Fibroblast of skin of right biceps (primary cell): ENCODE data around the gene HNRNPUL1.

Experiments
- DNase-seq: peaks from one replicate; pipeline ENCODE4 v3.0.0-alpha.2; 2013

The HNRNPUL1 gene

DNA sequence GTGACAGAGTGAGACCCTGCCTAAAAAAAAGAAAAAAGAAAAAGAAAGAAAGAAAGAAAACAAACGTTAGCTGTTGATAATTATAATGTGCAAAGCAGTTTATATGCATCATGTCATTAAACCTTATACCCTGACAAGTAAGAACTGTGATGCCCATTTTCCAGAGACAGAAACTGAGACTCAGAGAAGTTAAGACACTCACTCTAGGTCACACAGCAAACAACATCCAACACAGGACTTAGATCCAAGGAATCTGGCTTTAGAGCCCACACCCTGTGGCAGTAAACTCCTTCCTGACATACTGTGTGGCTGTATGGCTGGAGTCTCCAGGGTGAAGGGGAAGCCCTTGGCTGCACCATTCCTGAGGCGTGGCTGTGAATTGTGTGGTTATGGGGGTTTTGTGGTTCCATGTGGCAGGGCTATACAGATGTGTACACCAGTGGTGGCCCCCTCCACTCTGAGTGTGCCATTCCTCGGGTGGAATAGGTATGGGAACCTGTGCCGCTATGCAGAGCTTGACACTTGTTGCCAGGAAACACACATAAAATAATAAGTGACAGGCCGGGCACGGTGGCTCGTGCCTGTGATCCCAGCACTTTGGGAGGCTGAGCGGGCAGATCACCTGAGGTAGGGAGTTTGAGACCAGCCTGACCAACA, 29.5 kb upstream of the HNRNPUL1 start:
- DNase-seq = no peak

DNA sequence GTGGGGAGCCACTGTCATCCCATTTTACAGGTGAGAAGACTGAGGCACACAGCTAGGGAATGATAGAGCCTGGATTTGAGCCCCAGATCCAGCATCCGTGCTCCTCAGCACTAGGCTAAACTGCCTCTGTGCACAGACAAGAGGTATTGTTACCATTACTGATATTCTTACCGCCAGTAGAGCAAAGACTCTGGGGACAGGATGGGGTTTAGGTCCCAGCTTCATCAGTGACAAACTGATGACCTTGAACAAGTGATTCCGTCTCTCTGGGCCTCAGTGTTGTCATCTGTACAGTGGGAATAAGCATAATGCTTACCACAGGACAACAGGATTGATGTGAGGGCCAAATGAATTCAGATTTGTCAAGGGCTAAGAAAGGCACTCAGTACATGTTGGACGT, 28.7 kb upstream of the HNRNPUL1 start:
- DNase-seq = no peak

DNA sequence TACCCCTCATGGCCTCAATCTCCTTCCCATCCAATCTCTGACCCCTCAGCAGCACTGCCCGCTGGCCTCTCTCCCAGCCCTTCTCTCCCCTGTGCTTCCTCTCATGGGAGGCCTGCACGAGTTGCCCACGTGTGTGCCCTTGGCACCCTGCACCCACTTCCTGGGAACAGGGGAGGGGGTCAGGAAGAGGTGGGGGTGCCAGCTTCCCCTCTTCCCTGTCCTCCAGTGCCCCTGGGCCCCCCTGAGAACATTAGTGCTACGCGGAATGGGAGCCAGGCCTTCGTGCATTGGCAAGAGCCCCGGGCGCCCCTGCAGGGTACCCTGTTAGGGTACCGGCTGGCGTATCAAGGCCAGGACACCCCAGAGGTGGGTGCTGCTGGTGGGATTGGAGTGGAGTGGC, 25.9 kb upstream of the HNRNPUL1 start:
- DNase-seq = no peak

DNA sequence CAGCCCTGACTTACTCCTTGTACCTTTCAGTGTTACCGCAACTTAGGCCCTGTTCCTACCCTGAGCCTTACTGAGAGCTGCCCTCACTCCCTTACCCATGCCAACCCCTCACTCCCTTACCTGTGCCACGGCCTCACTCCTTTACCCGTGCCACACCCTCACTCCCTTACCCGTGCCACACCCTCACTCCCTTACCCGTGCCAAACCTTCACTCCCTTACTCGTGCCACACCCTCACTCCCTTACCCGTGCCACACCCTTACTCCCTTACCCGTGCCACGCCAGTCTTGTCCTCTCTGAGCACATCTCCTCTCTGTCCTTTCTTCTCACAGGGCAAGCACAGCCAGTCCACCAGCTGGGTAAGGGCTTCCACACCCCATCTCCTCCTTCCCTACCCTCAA, 24.8 kb upstream of the HNRNPUL1 start:
- no peak for DNase-seq

DNA sequence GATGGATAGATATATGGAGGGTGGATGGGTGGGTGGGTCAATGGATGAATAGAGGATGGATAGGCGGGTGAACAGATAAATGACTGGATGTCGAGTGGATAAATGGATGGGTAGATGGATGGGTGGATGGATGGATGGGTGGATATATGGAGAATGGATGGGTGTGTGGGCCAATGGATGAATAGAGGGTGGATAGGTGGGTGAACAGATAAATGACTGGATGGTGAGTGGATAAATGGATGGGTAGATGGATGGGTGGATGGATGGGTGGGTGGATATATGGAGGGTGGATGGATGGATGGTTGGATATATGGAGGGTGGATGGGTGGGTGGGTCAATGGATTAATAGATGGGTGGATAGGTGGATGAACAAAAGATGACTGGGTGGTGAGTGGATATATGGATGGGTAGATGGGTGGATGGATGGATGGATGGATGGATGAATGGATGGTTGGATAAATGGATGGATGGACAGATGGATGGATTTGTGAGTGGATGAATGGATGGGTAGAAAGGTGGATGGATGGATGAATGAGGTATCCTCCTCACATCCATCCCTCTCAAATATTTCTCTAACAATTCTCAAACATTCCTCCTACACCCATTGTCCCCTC, 24.1 kb upstream of the HNRNPUL1 start:
- DNase-seq = no peak

DNA sequence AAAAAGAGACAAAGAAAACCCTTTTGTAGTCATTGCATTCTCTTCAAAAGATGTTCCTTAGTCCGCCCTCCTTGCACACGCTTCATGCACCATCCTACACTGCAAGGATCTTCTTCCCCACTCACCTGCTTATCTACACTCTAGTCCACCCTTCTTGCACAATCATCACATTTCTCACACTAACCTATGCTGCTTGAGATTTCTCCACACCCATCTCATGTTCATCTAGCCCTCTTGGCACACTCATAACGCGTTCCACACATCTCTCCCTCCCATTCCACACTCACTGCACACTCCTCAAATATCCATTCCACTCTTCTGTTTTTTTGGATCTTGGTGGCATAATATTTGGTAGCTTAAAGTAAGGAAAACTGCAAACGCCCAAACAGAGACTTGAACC, 22.3 kb upstream of the HNRNPUL1 start:
- no peak for DNase-seq

DNA sequence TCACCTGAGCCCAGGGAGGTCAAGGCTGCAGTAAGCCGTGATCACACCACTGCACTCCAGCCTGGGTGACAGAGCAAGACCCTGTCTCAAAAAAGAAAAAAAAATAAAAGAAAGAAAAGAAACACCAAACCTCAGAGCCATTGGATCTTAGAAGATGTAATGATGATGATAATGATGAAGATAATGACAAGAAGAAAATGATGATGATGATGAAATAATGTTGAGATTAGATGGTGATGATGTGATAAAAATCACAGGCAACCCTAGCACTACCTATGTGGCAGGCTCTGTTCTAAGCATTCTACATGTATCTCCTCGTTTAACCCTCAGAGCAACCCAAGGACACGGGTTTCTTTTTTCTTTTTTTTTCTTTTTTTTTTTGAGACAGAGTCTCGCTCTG, 20.1 kb upstream of the HNRNPUL1 start:
- no peak for DNase-seq

DNA sequence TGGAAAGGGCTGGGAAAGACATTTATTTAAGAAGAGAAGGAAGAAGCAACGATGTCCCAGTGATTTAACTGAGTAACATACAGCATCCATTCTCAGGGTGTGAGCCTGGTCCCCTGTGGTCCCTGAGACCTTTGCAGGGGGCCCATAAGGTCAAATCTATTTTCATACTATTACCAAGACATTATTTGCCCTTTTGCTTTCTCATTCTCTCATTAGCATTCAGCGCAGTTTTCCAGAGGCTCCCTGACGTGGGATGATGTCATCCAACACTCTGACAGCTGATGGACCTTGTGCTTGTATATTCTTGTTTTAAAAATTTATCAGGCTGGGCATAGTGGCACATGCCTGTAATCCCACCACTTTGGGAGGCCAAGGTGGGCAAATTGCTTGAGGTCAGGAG, 18.3 kb upstream of the HNRNPUL1 start:
- no peak for DNase-seq

DNA sequence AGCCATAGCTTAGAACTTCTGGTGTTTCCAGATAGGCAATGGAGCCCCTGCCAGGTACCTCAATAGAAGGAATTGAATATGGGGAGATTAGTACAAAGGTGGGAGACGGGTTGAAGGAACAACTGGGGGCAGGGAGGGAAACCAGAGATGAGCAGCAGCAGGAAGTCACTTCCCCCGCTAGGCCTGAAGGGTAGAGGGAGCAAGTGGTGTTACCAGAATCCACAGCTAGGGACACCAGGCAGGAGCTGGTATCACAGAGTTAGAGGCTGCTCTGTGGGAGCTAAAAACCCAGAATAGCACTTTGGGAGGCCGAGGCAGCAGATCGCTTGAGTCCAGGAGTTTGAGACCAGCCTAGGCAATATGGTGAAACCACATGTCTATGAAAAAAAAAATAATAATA, 15.3 kb upstream of the HNRNPUL1 start:
- no peak for DNase-seq

DNA sequence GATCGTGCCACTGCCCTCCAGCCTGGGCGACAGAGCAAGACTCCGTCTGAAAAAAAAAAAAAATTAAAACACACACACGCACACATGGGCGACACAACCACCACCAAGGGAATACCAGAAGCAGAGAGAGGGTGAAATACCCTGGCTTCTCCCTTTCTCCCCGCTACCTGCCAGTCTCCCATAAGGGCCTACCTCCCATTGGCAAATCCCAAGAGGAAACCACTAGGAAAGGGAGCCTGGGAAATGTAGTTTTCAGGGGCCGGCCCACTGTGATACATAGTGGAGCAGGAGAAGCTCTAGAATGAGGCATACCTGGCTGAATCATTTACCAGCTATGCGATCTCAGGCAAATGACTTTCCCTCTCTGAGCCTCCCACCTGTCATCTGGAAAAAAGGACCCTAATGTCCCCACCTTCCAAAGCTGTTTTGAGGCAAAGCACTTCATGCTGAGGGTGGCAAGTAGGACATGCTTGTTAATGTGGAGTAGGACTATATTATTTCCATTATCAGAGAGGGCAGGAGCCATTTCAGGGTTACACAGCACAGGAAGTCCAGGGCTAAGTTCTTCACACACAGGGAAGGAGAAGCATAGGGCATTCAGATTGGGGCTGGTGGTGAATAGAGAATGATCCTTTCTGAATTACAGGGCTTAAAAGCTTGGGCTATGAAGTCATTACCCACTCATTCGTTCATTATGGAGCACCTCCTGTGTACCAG, 14.3 kb upstream of the HNRNPUL1 start:
- DNase-seq = no peak

DNA sequence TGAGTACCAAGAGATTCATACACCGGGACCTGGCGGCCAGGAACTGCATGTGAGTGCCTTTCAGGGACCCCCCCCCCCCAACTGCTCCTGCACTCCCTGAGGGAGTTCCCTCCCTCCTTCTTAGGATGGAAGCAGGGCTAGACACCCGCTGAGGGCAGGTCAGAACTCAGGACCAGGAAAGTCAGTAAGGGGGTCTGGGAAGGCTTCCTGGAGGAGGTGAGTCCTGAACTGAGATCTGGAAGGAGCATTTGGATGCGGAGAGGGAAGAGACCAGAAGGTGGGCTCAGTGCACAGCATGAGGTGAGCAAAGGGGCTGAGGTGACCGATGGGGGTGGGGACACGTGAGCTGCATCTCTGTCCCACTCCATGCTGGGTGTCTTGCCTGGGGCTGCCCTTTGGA, 10.5 kb upstream of the HNRNPUL1 start:
- no peak for DNase-seq

DNA sequence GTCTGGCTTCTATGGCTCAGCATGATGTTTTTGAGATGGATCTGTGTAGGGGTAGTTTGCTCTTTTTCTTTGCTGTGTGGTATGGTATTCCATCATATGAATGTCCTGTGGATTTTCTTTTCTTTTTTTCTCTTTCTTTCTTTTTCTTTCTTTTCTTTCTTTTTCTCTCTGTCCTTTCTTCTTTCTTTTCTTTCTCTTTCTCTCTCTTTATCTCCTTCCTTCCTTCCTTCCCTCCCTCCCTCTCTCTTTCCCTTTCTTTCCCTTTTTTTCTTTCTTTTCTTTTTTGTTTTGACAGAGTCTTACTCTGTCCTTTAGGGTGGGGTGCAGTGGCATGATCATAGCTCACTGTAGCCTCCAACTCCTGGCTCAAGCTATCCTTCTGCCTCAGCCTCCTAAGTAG, 9.0 kb upstream of the HNRNPUL1 start:
- DNase-seq = no peak

DNA sequence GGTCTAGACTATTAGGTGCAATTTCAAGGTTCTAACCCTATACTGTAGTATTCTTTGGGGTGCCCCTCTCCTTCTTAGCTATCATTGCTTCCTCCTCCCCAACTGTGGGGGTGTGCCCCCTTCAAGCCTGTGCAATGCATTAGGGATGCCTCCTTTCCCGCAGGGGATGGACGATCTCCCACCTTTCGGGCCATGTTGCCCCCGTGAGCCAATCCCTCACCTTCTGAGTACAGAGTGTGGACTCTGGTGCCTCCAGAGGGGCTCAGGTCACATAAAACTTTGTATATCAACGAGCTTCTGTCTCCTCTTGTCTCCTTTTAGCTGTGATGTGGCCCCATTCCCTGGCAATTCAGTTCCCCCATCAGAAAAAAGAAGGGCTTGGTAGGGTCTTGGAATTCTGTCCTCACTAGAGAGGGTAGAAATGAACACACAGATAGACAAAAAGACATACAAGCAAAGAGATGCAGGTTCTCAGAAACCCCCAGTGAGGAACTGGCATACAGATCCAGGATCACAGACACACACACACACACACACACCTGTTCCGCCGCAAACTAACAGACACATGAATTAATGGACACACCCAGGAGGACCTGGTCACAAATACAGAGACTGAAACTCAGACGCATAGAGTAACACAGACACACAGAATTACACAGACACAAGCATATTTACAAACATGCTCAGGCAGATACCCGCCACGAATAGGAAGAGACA, 2.5 kb upstream of the HNRNPUL1 start:
- DNase-seq = peak; percentile 7

DNA sequence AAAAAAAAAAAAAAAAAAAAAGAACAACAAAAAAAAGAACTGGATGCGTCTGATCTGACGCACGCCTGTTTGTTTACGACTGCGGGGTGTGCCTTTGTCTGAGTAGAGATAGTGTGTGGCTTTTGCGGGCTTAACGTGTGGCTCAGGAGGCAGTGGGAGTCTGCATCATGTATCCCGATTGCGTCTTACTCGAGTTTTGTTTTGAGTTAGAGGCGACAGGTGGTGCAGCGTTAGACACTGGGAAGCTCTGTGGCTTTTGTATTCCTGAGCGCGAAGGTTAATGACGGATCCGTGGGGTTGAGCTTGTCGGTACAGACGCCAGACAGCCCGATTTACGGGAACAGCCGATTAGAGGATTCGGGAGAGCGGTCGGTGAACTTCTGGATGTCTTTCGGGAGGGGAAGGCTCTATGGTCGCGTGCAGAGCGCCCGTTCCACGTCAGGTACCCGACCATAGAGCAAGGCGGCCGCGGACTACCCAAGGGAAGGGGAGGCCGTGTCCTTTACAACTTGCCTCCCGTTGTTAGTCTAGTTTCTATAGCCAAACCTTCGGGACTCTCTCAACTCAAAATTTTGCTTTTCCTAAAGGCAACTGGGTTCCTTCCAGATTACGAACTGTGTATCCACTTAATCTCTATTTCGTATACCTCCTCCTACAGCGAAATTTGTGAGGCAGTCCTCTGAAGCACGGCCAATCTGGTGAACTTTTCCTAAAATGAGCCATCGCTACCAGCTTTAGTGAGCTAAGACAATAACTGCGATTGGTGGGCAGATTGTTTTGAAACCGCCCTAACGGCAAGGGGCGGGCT, 926 bp upstream of the HNRNPUL1 start:
- DNase-seq = peak; percentile 52

DNA sequence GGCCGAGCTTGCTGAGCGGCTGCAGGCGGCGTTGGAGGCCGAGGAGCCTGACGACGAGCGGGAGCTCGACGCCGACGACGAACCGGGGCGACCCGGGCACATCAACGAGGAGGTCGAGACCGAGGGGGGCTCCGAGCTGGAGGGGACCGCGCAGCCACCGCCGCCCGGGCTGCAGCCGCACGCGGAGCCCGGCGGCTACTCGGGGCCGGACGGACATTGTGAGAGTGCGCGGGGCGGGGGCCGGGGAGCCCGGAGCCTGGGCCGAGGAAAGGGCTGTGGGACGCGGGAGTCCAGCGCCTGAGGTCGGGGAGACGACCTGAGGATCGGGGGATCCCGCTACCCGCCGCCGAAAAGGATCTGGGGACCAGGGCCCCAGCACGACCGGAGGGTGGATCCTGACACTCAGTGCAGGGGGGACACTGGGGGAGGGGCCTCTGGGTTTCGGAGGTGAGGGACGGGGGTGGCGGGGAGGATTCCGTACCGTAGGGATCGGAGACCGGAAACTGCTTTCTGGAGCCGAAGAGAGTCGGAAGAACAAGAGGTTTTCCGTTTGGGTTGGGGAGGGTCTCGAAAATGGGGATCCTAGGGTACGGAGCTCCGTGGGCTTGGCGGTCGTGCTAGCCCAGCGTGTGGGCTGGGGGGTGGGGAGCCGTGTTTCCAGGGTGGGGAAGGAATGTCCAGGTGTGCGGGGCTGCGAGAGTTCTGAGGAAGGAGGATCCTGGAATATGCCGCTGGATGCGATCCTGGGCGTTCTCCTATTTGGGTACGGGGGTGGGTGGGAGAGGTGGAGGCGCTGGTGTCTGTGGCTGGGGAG, 616 bp downstream of the HNRNPUL1 start:
- peak; percentile 57 for DNase-seq

DNA sequence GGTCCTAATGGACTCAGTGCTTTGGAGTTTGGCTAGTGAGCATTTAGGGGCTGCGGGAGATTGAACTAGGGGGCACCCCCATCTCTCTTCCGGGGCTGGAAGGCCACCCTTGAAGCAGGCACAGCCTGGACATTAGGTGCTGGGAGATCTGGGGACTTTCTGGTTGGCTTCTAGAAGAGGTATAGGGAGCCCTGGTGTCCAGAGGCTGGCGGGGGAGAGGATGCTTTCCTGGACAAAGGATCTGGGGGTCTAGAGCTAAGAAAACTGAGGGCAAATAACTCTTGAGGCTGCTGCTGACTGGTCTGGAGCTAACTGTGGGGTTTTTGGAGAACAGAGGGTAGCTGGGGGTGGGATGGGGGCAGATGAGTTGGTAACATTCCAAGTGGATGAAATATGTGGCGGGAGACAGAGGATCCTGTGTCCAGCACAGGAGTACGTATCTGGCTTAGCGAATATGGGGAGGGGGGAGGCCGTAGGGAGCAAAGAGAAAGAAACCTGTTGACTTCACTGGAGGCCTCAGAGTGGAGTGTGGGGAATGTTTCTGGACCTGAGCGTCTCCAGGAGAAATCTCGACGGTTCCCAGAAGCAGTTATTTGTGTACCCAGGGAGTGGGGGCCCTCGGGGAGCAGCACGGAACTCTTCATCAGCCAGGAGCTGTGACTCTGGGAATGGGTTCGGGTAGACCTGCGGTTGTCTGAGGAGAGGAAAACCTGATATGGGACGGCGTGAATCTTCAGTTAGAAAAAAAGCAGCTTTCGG, 1.4 kb downstream of the HNRNPUL1 start:
- DNase-seq = peak; percentile 26

DNA sequence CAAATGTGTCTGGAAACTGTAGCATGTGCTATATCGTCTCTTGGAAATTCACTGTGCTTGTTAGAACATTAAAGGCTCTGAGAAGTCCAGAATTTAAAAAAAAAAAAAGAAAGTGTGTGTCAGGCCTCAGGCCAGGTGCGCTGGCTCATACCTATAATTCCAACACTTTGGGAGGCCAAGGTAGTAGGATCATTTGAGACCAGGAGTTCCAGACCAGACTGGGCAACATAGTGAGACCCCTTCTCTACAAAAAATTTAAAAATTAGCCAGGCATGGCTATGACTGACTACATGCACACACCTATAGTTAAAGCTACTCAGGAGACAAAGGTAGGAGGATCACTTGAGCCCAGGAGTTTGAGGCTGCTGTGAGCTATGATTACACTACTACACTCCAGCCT, 4.9 kb downstream of the HNRNPUL1 start:
- DNase-seq = no peak

DNA sequence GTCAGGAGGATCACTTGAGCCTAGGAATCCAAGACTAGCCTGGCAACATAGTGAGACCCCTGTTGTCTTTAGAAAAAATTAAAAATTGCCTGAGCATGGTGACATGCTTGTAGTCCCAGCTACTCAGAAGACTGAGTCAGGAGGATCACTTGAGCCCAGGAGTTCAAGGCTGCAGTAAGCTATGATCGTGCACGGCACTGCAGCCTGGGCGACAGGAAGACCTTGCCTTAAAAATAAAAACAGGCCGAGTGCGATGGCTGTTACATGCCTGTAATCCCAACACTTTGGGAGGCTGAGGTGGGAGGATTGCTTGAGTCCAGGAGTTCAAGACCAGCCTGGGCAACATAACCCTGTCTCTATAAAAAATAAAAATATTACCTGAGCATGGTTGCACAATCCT, 5.4 kb downstream of the HNRNPUL1 start:
- no peak for DNase-seq

DNA sequence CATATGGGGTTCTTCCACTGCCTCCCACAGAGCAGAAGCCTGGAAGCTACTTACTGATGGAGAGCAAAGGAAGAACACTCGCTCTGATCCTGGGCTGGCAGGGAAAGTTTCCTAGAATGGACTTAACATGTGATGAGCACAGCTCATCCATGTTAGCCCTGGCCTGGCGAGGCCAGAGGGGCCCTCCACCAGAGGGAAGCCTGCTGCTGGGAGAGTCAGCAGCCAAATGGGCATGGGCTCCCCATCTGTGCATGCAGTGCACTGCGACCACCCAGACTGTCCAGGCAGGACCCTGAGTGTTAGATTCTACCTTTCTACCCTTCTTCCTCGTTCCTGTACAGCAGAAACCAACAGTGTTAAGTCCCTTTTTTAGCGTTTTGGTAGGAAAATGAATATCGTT, 8.9 kb downstream of the HNRNPUL1 start:
- DNase-seq = no peak

DNA sequence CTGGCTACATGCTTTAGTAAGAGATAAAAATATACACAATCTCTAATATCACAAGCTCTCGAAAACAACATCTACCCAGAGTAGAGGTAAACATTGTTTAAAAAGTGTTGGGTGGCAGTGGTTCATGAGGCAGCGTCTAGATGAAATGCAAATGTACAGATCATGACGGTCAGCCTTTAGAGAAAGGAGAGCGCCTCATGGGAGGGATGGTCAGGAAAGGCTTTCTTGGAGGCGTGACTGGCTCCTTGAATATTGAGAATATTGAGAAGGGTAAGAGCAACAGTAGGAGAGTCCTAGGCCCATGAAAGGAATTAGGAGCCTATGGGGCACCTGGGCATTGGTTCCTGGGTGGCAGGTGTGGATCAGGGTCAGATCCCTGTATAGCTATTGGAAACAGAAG, 10.6 kb downstream of the HNRNPUL1 start:
- no peak for DNase-seq

DNA sequence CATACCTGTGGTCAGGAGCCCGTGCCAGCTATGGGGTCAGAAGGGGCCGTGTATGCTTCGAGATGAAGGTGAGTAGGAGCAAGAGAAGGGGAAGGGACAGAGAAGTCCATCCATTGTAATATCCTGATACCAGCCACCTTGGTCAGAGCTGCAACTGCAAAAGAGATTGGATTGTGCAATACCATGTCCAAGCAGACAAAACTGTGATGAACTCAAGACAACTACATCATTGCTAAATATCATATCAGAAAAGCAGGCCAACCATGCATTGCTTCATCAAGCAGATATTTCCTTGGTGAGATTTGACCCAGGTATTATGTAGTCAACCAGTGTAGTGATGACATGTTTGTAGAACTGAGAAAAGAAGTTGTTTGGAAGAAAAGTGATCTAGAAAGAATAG, 12.1 kb downstream of the HNRNPUL1 start:
- no peak for DNase-seq
